ENCODE data around the gene JAKMIP1. TPM values are rescaled to one million over a fixed set of nuclear protein-coding genes. Genes with fewer than 3 reads are reported as not detected.
"Not testable (repeated sequence)": the region's sequence is repeated elsewhere in the genome, so short reads cannot be mapped to it uniquely, and the experiment has no call there.

The JAKMIP1 gene
- total RNA-seq, 1 donor from 2014 or later: 0.29 TPM

DNA sequence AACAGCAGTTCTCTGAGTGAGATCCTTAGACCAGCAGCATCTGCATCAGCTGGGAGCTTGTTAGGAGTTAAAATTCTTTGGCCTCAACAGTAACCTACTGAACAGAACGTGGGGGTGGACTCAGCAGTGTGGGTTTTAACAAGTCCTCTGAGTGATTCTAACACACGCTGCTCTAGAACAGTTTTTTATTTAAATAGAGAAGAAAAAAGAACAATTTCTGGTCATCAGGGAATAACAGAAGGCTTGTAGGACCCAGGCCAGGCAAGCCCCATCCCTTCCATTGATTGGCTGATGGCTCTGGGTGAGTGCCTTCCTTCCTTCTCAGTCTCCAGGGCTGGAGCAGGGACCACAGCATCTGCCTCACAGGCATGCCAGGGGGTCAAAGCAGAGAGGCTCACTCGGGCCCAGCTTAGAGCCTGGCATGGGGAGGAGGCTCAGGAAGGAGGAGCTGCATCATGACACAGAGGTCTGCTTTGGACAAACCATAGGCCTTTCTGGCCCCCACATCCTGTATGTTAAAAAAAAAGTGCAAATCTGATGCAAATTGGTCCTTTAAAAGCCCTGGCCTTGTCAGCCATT, 56.7 kb downstream of the JAKMIP1 start:
- no peak for DNase-seq (ENCODE audit: low spot score)

DNA sequence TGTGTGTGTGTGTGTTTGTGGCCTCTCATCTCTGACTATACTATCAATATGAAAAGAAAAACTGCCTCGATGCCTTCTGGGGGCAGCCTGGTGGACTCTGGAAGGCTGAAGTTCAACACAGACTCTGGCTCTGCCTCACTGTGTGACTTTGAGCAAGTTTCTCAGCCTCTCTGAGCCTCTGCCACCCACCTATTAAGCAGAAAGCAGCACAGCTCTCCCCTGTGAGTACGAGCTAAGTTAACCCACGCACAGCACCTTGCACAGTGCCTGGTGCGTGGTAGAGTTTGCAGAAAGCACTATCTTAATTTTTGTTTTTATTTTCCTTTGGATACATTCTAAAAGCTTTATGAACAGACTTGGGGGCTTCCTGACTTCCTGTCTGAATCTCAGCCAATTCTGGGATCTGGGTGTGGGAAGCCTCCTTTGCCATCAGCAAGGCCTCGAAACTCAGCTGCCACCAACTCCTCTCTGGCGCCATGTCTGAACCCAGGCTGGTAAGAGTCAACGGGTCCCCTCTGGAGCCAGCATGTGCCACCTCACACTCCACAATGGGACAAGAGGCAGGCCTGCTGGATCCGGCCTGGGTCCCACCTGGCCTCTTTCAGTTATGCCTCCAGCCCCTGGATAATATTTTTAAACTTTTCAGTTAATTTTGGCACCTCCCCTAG, 57.3 kb downstream of the JAKMIP1 start:
- DNase-seq (ENCODE audit: low spot score): no peak

DNA sequence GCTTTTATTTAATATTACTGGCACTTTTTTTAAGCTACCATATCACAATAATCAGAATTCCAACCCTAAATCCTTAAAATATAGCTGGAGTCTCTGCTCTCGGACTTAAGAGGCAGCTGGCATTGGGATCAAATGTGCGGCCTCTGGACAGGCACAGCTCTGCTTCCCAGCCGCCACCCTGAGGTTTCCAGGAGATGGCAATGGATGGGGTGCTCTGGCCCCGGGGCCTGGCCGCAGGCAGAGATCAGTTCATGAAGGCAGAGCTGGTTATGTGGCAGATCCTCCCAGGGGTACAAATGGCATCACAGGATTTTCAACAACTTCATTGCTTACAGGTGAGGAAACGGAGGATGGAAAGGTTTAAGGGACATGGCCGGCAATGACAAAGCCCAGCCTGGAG, 57.8 kb downstream of the JAKMIP1 start:
- no peak for DNase-seq (ENCODE audit: low spot score)

DNA sequence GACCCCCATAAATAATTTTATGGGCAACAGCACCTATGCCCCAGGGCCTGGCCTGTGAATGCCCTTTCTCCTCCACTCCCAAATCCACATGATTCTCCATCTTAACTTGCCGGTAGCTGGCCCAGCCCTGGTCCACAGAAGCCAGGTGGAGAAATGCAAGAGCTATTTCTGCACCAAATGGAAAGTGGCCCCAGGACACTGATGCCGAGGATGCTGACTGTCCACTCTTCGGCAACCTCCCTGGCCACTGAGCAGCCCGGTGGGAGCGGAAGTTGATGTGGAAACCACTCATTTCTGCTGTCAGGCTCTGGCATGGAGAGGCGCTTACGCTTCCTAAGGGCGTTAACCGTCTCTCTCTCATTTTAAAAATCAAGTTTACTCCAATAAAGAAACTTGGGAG, 58.8 kb downstream of the JAKMIP1 start:
- no peak for DNase-seq (ENCODE audit: low spot score)

DNA sequence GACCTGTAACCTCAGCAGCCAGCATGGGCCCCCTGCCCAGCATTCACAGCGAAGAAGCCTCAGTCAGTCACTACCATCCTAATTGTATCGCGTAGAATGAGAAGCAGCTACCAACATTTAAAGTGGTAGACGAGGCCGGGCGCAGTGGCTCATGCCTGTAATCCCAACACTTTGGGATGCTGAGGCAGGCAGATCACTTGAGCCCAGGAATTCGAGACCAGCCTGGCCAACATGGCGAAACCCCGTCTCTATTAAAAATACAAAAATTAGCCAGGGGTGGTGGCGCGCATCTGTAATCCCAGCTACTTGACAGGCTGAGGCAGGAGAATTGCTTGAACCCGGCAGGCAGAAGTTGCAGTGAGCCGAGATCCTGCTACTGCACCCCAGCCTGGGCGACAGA, 59.3 kb downstream of the JAKMIP1 start:
- DNase-seq (ENCODE audit: low spot score): not testable (repeated sequence)

DNA sequence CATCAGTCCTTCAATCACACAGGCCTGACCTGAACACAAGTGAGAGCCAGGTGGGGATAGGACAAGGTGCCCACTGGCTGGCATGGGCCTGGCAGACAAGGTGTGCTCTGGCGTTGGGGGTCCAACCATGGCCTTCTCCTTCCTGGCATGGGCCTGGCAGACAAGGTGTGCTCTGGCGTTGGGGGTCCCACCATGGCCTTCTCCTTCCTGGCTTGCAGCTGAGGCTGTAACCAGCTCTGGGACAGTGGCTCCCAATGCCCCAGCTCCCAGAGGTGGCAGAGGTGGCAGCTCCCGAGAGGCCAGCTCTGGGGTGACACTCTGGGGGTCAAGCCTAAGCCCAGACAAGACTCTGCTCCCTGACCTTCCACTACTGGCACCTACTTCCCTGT, 62.6 kb downstream of the JAKMIP1 start:
- no peak for DNase-seq (ENCODE audit: low spot score)

DNA sequence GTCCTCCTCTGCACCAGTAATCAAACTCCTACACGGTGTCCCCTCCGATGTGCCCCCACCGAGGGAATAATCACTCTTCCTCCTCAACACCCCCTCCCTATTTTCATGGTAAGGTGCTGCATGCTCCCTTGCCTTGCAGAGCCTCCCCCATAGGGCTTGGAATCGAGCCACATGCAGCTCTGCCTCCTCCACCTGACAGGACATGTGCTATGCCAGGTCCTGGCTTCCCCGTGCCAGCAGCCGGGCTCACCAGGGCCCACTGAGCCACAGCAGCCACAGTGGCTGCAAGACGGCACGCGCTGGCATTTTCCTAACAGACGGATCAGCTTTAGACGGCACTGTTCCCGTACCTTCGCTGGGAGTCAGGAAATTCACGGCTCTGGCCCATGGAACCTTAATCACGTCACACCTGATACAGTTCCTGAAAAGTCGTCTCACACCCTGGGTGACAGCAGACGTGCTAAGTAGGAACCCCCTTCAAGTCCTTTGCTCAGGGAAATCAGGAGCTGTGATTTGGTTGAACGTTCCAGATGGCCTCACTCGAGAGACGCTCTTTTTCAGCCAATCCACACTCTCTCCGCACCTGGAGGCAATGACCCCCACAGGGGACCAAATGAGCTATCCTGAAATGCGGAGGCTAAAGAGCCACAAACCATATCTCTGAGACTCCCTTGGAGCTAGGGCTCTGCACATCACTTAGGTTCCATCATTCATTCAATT, 63.2 kb downstream of the JAKMIP1 start:
- no peak for DNase-seq (ENCODE audit: low spot score)

DNA sequence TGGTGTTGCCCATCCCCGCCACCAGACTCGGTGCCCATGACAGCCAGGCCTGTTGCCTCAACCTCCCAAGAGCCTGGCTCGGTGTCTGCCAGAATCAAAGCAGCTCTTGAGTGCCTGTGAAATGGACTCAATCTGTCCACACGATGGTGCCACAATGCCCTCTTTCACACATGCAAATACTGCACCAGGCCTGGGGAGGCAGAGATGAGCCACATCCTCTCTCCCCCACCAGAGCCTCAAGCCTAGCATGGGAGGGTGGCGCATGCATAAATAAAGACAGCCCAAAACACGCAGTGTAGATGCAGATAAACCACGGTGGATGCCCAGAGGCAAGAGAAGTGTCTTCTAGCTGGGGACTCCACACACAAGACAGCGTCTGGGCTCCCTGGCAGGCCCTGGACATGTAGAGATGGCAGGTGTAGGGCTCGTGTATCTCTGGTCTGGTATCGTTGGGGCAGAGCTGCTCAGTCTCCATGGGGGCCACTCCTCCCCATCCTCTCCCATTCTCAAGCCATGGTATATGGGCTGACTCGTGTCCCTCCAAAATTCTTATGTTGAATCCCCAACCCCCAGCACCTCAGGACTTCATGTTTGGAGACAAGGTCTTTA, 65.6 kb downstream of the JAKMIP1 start:
- no peak for DNase-seq (ENCODE audit: low spot score)

DNA sequence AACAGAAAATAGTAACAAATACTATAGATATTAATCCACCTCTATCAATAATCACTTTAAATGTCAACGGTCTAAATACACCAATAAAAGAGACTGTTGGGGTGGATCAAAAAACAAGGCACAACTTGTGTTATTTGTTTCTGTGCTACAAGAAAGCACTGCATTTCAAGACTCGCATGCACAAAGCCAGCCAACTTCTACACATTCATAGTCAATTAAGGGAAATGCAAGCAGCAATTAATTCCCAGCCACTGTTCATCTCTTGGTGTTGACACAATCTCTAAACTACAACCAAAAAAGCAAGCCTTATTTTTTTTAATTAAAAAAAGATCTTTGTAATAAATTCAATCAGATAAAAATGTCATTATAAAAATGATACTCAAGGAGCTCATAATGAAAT, 67.6 kb downstream of the JAKMIP1 start:
- DNase-seq (ENCODE audit: low spot score): no peak

DNA sequence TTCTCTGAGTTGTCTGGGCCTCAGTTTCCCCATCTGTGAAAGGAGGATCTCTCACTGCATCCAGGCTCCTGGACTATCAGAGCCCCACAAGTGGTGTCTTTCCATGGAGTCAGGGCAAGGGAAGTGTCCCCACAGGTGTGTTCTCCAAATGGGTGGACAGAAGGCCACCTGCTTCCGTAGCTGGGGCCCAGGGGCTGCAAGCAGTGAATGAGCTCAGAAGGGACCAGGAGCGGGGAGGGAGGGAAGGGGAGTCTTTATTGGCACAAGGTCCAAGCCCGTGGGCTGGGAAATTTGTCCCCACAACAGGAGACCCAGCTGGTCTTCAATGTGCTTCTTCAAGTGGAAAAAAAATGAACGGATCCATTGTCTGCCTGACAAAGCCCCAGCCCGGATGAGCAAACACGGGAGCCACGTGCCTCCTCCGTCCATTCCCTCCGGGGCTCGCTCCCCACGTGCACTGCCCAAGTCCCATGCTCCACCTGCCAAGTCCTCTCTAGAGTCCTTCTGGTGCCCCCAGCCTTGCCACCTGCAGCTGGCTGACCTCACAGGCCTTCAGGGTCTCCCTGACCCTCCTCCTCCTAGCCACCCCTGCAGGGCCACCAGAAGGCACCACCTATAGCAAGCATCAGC, 72.0 kb downstream of the JAKMIP1 start:
- DNase-seq (ENCODE audit: low spot score): no peak

DNA sequence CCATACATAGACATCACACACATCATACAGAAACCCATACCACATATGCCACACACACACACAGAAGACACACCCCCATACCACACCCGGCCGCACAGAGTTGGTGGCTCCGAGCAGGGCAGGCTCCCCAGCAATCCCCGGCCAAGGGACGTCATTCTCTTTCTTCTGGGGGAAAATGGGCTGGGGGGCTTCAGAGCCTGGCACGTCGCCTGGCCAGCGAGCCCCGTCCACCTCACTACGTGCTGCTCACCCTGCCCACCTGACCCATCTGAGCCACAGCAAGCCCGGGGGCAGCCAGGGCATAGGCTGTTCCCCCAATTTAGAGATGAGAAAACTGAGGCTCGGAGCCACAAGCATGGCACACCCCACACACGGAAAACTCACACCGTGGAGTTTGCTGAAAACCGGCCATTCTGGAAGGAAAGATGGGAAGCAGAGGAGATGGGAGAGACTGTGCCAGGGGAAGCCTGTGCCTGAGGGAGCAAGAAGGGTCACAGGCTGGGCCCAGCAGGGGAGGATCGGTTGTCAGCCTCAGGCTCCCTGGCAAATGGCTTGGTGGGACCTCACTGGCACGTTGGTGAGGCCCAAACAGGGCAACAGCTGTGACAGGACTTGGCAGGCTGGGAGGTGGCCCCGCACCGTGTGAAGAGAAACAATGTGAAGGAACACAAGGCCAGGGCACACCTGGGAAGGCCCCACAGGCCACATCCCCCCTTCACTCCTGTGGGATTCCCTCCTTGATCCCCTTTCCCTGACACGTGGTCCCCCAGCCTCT, 73.2 kb downstream of the JAKMIP1 start:
- DNase-seq (ENCODE audit: low spot score): no peak

DNA sequence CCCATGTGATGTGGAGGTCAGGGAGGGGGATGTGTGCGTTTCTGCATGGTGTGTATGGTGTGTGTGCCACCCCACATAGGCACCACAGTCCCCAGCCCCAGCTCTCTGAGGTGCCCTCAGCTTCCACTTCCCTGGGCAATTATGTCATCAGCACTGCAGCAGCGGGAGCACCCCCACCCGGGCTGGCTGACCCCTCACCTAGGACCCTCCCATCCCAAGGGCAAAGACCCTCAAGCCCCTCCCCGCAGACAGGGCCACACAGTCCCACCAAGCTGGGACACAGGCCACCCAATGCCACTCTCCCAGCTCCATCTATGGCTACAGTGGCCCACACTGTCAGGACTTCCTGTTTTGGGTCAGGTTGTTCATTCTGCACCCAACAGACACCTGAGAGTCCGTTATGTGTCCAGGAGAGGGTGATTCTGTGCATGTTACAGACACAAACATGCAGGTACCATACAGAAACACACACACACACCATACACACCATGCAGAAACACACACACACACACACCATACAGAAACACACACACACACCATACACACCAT, 75.2 kb downstream of the JAKMIP1 start:
- no peak for DNase-seq (ENCODE audit: low spot score)

DNA sequence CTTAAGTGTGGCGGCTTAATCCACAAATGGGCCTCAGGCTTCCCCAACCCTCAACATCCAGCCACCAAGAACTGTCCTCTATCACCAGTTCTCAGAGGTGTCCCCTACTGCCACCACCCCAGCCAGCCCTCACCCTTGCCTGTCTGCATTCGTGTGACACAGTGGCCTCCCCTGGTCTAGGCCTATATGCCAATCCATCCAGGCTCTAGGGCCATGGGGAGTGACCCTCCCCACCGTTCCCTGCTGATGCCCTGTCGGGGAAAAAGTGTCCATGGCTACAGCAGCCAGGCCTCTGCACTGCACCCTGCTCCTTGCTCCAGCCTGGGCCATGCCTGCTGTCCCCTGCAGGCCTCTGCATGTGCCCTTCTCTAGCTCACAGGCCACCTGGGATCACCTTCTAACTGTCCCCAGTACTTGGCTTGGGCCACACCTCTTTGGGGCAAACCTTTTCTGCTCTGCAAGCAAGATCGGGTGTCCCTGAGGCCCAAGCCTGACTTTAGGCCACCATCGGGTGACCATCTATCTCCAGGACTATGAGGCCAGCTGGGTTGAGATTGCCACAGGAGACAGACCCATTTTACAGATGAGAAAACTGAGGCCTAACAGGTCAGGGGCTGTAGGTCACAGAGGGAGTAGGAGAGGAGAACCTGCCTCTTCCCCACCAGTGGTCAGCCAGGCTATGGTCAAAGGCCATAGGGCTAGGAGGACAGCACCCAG, 75.8 kb downstream of the JAKMIP1 start:
- no peak for DNase-seq (ENCODE audit: low spot score)

DNA sequence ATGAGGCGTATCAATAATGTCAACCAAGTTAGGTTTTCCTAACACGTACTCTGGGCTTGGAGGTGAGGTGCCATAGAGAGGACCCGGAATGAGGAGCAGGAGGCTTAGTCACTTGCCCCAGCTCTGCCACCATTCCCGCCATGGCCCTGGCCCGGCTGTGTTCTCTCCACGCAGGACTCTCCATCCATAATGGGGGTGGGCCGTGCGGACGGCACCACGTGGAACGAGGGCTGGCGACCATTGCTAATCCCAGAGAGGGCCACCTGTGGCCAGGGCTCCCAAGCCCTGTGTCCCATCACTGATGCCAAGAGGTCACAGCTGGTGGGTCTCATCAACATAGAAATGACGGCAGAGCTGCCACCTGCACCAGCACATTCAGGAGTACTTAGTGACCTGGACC, 76.4 kb downstream of the JAKMIP1 start:
- no peak for DNase-seq (ENCODE audit: low spot score)

DNA sequence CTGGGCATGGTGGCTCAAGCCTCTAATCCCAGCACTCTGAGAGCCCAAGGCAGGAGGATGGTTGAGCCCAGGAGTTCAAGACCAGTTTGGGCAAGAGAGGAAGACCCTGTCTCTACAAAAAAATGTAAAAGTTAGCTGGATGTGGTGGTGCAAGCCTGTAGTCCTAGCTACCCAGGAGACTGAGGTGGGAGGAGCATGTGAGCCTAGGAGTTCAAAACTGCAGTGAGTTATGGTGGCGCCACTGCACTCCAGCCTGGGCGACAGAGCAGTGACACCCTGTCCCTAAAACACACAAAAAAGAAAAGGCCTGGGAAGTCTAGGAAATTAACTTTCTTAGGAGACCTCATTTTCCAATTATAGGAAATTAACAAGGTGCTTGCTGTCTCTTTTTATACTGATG, 76.8 kb downstream of the JAKMIP1 start:
- no peak for DNase-seq (ENCODE audit: low spot score)

DNA sequence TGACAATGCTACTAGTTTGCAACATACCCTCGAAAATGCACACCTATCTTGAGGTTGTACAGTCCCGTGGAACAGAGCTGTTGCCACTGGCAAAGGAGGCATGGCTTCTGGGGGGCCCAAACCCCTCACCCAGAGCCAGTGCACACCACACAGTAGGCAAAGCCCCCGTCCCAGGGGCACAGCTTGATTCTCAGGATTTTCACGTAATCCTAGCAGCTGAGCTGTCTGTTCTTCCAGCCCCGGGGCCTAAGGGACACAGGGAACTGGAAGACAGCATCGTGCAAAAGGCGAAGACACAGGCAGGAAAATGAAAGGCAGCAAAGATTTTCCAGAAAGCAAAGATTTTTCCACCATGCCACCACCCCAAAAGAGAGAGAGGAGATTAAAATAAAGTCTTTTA, 77.2 kb downstream of the JAKMIP1 start:
- no peak for DNase-seq (ENCODE audit: low spot score)

DNA sequence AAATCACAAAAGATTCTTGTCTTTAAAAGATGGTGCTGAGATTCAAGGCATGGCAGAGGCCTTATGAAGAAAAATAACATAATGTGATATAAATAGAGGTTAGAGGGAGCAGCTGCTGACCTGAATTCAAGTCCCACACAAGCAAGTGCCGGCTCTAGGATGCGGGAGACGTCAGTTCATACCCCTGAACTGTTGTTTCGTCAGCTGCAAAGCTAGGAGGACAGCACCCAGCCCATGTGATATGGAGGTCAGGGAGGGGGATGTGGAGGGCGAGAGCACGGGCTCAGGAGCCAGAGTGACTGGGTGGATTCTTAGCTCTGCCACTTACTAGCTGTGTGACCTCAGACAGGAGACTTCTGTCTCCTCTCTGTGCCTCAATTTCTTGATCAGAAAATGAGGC, 77.9 kb downstream of the JAKMIP1 start:
- no peak for DNase-seq (ENCODE audit: low spot score)

DNA sequence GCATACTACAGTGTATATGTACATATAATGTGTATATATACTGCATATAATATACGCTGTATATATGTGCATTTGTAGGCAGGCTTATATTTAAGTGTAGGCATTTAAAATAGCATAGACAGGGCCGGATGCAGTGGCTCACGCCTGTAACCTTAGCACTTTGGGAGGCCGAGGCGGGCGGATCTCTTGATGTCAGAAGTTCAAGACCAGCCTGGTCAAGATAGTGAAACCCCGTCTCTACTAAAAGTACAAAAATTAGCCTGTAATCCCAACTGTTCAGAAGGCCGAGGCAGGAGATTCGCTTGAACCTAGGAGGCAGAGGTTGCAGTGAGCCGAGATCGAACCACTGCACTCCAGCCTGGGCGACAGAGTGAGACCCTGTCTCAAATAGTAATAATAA, 78.4 kb downstream of the JAKMIP1 start:
- DNase-seq (ENCODE audit: low spot score): no peak

DNA sequence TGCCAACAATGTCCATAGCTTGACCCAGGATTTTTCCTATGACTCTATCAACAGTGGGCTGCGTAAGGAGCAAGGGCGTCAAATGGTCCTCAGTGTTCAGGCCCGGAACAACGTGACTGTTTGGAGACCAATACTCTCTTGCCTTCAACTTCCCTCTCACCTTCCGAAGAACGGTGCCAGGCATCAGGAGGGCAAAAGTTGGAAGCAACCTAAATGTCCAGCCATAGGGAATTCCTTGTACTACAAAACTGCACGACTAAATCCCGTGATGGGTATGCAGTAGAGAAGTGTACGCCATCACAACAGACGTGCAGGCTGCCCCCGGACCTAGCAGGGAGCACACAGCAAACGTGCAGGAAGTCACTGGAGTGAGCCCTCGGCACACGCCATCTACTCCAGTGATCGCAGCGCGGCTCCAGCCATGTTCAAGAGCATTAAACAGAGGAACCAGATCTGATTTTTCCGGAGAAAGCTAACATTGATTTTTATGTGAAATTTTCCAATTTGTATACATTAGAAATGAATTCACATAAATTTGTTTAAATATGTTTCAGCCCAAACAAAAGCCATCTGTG, 79.0 kb downstream of the JAKMIP1 start:
- no peak for DNase-seq (ENCODE audit: low spot score)

DNA sequence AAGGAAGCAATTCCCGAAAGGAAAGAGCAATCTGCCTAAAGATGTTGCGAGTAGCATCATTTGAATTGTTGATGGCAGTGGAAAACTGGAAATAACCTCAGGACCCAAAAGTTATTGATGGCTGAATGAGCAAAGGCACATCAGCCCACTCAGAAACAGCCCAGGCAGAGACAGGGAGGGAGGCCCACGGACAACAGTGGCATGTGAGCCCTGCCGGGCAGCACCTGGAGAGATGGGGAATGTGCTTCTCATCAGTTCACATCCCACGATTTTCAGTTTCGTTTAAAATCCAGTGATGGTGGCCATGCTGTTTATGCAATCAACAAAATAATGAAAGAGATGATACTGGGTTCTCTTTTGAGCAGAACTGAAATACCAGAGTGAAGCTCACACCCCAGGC, 80.0 kb downstream of the JAKMIP1 start:
- DNase-seq (ENCODE audit: low spot score): no peak

Data from ureter (tissue), 1 donor.